ENCODE results near the gene CACNB3.

- TF ChIP-seq CTCF (IDR thresholded peaks at IDR 0.05 in 4 of 5, conservative IDR thresholded peaks at IDR 0.05 in 1 of 5) = no peak
- TF ChIP-seq POLR2A (IDR thresholded peaks at IDR 0.05) = no peak
Observed at GRCh38 chr12:48800971-48801370, 17.3 kb upstream of the CACNB3 start.
